Left lung (tissue), 10 donors: Measurements from ENCODE around the gene KDF1. TPM values are rescaled to one million over a fixed set of nuclear protein-coding genes. Genes with fewer than 3 reads are reported as not detected.
A peak's percentile ranks its signal among the peaks of the same experiment; 100 is the strongest.

ENCODE experiments used
- ATAC-seq: fragments of 200-7000 bp; cut with Tn5 transposase; one replicate; pipeline ENCODE4 v1.9.1; 2020; ENCODE audit warnings: moderate library complexity
- DNase-seq, 4 donors: peaks; one replicate each; pipeline ENCODE4 v3.0.0-alpha.2; 2013 to 2020
- H3K27ac ChIP-seq, 2 donors: fragments of 200-600 bp; sonication (generic) in 1 of 2; one replicate each; pipeline versions ENCODE4 v1.5.0 to v1.8.0; 2020 to 2021
- H3K27me3 ChIP-seq, 2 donors: fragments of 200-600 bp; sonication (generic) in 1 of 2; one replicate each; pipeline versions ENCODE4 v1.5.0 to v1.8.0; 2020 to 2021
- H3K36me3 ChIP-seq, 2 donors: fragments of 200-600 bp; sonication (generic) in 1 of 2; one replicate each; pipeline versions ENCODE4 v1.5.0 to v1.8.0; 2020 to 2021
- H3K4me1 ChIP-seq, 2 donors: fragments of 200-600 bp; one replicate each; pipeline ENCODE4 v1.8.0; 2021
- H3K4me3 ChIP-seq, 2 donors: fragments of 200-600 bp; sonication (generic) in 1 of 2; one replicate each; pipeline versions ENCODE4 v1.5.0 to v1.8.0; 2020 to 2021; ENCODE audit warnings: mild to moderate bottlenecking in 1 of 2
- H3K9me3 ChIP-seq, 2 donors: fragments of 200-600 bp; sonication (generic) in 1 of 2; one replicate each; pipeline versions ENCODE4 v1.5.0 to v1.8.0; 2020 to 2021
- CTCF ChIP-seq, 2 donors: fragments of 200-600 bp; sonication (generic) in 1 of 2; IDR thresholded peaks; one replicate each; pipeline versions ENCODE4 v1.5.0 to v1.8.0; 2021; ENCODE audit warnings: antibody characterized with exemption in 2 of 2
- intact Hi-C, 2 donors: fragments of 100-400 bp; cut with DNase I; formaldehyde crosslinking; loops; one replicate each; pipeline versions ENCODE4 v1.11.2 to v1.14.2; 2022
- polyA plus RNA-seq, 6 donors: library from polyadenylated mRNA; unstranded; fragments of 120-200 nt; gene quantifications; one replicate each; pipeline ENCODE4 v1.2.1, GENCODE V29; 2013; ENCODE audit not compliant: insufficient read length in 6 of 6
- total RNA-seq, 2 donors: library from RNA; stranded (reverse); fragmentation: NEBNext Ultra II Directional; extraction: Animal tissue kit (Norgen Biotek cat#: 25700); gene quantifications; one replicate each; pipeline ENCODE4 v1.2.1, GENCODE V29; 2021
- donor health status: DM: no; HTN: yes; CAD: no.
- donor health status: DM: no; HTN: no; CAD: no.

KDF1 gene
- total and polyA plus RNA-seq, 8 donors = 6.7 to 12.1 (median 7.9) TPM

- Histone ChIP-seq H3K27me3 (no peaks in the 10 kb centered on the region), H3K4me1 (peaks cover 16 to 26% of the 10 kb centered on the region in 2 donors), H3K9me3 (no peaks in the 10 kb centered on the region), H3K36me3 (peaks cover 2 to 24% of the 10 kb centered on the region in 2 donors), H3K27ac (peak overlapping the region; percentile 81 to 92), H3K4me3 (peak overlapping the region; percentile 82 to 96)
- no peak for TF ChIP-seq CTCF (IDR thresholded peaks at IDR 0.05)
- DNase-seq (no peak), ATAC-seq (peak; percentile 5)
- intact Hi-C loops = no loop called here
Observed at GRCh38 chr1:26900815-26901511, 59.3 kb downstream of the KDF1 start.

- intact Hi-C loops = no loop called here
- DNase-seq (peak; percentile 91 to 95 (median 92)), ATAC-seq (peak; percentile 88)
- peak within 1 kb of the TSS; percentile 82 to 96 for H3K4me3 ChIP-seq
- H3K36me3 ChIP-seq = peaks cover 4 to 32% of the 10 kb centered on the region in 2 donors
- no peak for TF ChIP-seq CTCF (IDR thresholded peaks at IDR 0.05)
- H3K4me1 ChIP-seq = peaks cover 16 to 26% of the 10 kb centered on the region in 2 donors
- no peaks in the 10 kb centered on the region for H3K27me3 ChIP-seq
- no peaks in the 10 kb centered on the region for H3K9me3 ChIP-seq
- peak within 1 kb of the TSS; percentile 81 to 92 for H3K27ac ChIP-seq
Observed at GRCh38 chr1:26900001-26900814, 60.1 kb downstream of the KDF1 start, which contains the start of gene GPATCH3. Gene GPATCH3 (minus strand): TSS chr1:26900467. CDS start chr1:26900442, 25 bp downstream.

Other genes with a start within 250 kb of the KDF1 start
- gene PIGV, start 172.5 kb downstream of the KDF1 start, total RNA-seq = 10 to 100 TPM; 15.4 to 16.9 TPM
- gene PIGV, start 172.5 kb downstream of the KDF1 start, polyA plus RNA-seq = 10 to 100 TPM; 14.5 to 18.0 (median 16.0) TPM
- 10 to 100 TPM; 22.8 to 33.4 TPM for gene ZDHHC18, start 133.8 kb downstream of the KDF1 start, total RNA-seq
- gene ZDHHC18, start 133.8 kb downstream of the KDF1 start, polyA plus RNA-seq = 10 to 100 TPM; 21.2 to 26.5 (median 24.2) TPM
- gene SFN, start 97.3 kb downstream of the KDF1 start, total RNA-seq = 100 to 1,000 TPM; 130 to 192 TPM
- gene SFN, start 97.3 kb downstream of the KDF1 start, polyA plus RNA-seq = 1 to 10 TPM in 1 of 6 donors, under 1 TPM in 5; 0.49 to 1.0 (median 0.64) TPM
- gene GPN2, start 70.2 kb downstream of the KDF1 start, total RNA-seq = 10 to 100 TPM; 23.5 to 25.1 TPM
- 10 to 100 TPM; 27.7 to 34.1 (median 31.6) TPM for gene GPN2, start 70.2 kb downstream of the KDF1 start, polyA plus RNA-seq
- gene GPATCH3, start 60.0 kb downstream of the KDF1 start, total RNA-seq = 10 to 100 TPM; 16.2 to 16.3 TPM
- 10 to 100 TPM in 5 of 6 donors, 1 to 10 TPM in 1; 10.0 to 17.1 (median 13.1) TPM for gene GPATCH3, start 60.0 kb downstream of the KDF1 start, polyA plus RNA-seq
- gene NR0B2, start 46.5 kb downstream of the KDF1 start, total RNA-seq = 1 to 10 TPM; 1.2 to 7.8 TPM
- gene NR0B2, start 46.5 kb downstream of the KDF1 start, polyA plus RNA-seq = 1 to 10 TPM; 2.4 to 5.4 (median 3.8) TPM
- gene NUDC, start 38.7 kb downstream of the KDF1 start, total RNA-seq = 10 to 100 TPM; 56.2 to 65.8 TPM
- gene NUDC, start 38.7 kb downstream of the KDF1 start, polyA plus RNA-seq = 10 to 100 TPM; 66.5 to 94.6 (median 73.4) TPM
- 10 to 100 TPM; 23.4 to 27.7 TPM for gene TRNP1, start 33.2 kb upstream of the KDF1 start, total RNA-seq
- gene TRNP1, start 33.2 kb upstream of the KDF1 start, polyA plus RNA-seq = 1 to 10 TPM; 1.6 to 3.5 (median 2.8) TPM
- 10 to 100 TPM; 22.9 to 27.3 TPM for gene TENT5B, start 52.4 kb upstream of the KDF1 start, total RNA-seq
- 1 to 10 TPM; 1.5 to 2.7 (median 2.0) TPM for gene TENT5B, start 52.4 kb upstream of the KDF1 start, polyA plus RNA-seq
- 10 to 100 TPM; 47.1 to 63.8 TPM for gene SLC9A1, start 194.7 kb upstream of the KDF1 start, total RNA-seq
- 10 to 100 TPM; 16.0 to 23.2 (median 19.4) TPM for gene SLC9A1, start 194.7 kb upstream of the KDF1 start, polyA plus RNA-seq